Skeletal muscle tissue (tissue), 4 donors: ENCODE results near the gene SPNS2. TPM values are rescaled to one million over a fixed set of nuclear protein-coding genes. Genes with fewer than 3 reads are reported as not detected.
A peak's percentile ranks its signal among the peaks of the same experiment; 100 is the strongest.

ENCODE experiments used
- H3K27ac ChIP-seq: one replicate; pipeline ENCODE4 v1.7.0; 2013; ENCODE audit warnings: mild to moderate bottlenecking, low read depth, low read length, inconsistent platforms
- H3K27me3 ChIP-seq, 3 donors: one replicate each; pipeline ENCODE4 v1.7.0; 2013; ENCODE audit warnings: low read length in 3 of 3; ENCODE audit not compliant: control insufficient read depth in 3 of 3, insufficient read depth in 3 of 3
- H3K36me3 ChIP-seq, 3 donors: one replicate each; pipeline ENCODE4 v1.7.0; 2013; ENCODE audit warnings: low read length in 3 of 3; ENCODE audit not compliant: control insufficient read depth in 3 of 3, insufficient read depth in 3 of 3
- H3K4me1 ChIP-seq, 3 donors: one replicate each; pipeline ENCODE4 v1.7.0; 2013; ENCODE audit warnings: low read length in 3 of 3, mild to moderate bottlenecking in 3 of 3; ENCODE audit not compliant: control insufficient read depth in 3 of 3, insufficient read depth in 3 of 3
- H3K4me3 ChIP-seq, 3 donors: one replicate each; pipeline ENCODE4 v1.7.0; 2013; ENCODE audit warnings: low read length in 3 of 3
- H3K9ac ChIP-seq, 3 donors: one replicate each; pipeline ENCODE4 v1.7.0; 2013; ENCODE audit warnings: low read length in 3 of 3, mild to moderate bottlenecking in 3 of 3, moderate library complexity in 2 of 3, low read depth in 1 of 3
- H3K9me3 ChIP-seq, 3 donors: one replicate each; pipeline ENCODE4 v1.7.0; 2013; ENCODE audit warnings: low read length in 3 of 3; ENCODE audit not compliant: control insufficient read depth in 3 of 3
- total RNA-seq: library from RNA; depleted of rRNA; stranded (reverse); fragments of >200 nt; gene quantifications from one replicate; pipeline ENCODE4 v1.2.3, GENCODE V29; 2014
- donor health status: Osteomylitis.

SPNS2 gene
- total RNA-seq, 1 donor from 2014 or later = 2.6 TPM

GRCh38 chr17:4541328-4542002 lies 42.8 kb downstream of the SPNS2 start:
- H3K4me3 ChIP-seq = peak overlapping the region in 1 of 3 donors; percentile 35
- H3K9me3 ChIP-seq = no peaks in the 10 kb centered on the region
- H3K27ac ChIP-seq = peak overlapping the region; percentile 64

GRCh38 chr17:4542003-4542725 lies 43.5 kb downstream of the SPNS2 start:
- H3K36me3 ChIP-seq = peaks cover 49 to 53% (median 49%) of the 10 kb centered on the region in 3 donors
- peak overlapping the region in 2 of 3 donors; percentile 33 to 45 for H3K9ac ChIP-seq
- peaks cover 26 to 46% (median 29%) of the 10 kb centered on the region in 3 donors for H3K4me1 ChIP-seq
- no peaks in the 10 kb centered on the region for H3K9me3 ChIP-seq
- H3K27me3 ChIP-seq = no peaks in the 10 kb centered on the region
- peak overlapping the region; percentile 64 for H3K27ac ChIP-seq
- H3K4me3 ChIP-seq = no peak overlapping the region

More at GRCh38 chr17:4541328-4542002, 42.8 kb downstream of the SPNS2 start:
- H3K27me3 ChIP-seq = no peaks in the 10 kb centered on the region
- H3K36me3 ChIP-seq = peaks cover 43 to 49% (median 44%) of the 10 kb centered on the region in 3 donors
- peaks cover 29 to 53% (median 36%) of the 10 kb centered on the region in 3 donors for H3K4me1 ChIP-seq
- peak overlapping the region in 2 of 3 donors; percentile 33 to 50 for H3K9ac ChIP-seq

- H3K9ac ChIP-seq = no peak overlapping the region
Measured at GRCh38 chr17:4542726-4543191, 44.1 kb downstream of the SPNS2 start.

DNA sequence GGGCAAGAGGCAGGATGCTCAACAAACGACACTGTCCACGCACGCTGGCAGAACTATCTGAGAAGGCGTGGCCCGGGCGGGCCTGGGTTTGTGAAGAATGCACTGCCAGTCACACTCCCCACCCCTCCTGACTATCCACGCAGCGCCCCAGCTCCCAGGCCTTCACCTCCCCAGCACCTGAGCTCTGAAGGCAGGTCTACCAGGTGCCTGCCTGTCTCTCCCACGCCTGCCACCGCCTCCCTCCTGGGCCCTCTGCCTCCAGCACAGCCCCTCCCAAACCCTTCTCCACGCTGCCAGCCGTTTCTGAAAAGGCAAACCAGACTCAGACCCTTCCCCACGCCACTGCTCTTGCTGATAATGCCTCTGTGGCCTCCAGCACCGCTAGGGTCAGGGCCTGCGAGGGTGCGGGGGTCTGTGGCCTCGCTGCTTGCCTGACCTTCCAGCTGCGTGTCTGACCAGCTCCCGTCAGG lies 44.9 kb downstream of the SPNS2 start:
- H3K27ac ChIP-seq = no peak overlapping the region
- peaks cover 60 to 63% (median 62%) of the 10 kb centered on the region in 3 donors for H3K36me3 ChIP-seq
- H3K4me1 ChIP-seq = peaks cover 14 to 32% (median 17%) of the 10 kb centered on the region in 3 donors
- H3K4me3 ChIP-seq = no peak overlapping the region
- no peak overlapping the region for H3K9ac ChIP-seq
- no peaks in the 10 kb centered on the region for H3K27me3 ChIP-seq
- H3K9me3 ChIP-seq = no peaks in the 10 kb centered on the region

More at GRCh38 chr17:4542726-4543191, 44.1 kb downstream of the SPNS2 start:
- peaks cover 55 to 58% (median 55%) of the 10 kb centered on the region in 3 donors for H3K36me3 ChIP-seq
- H3K27ac ChIP-seq = no peak overlapping the region
- H3K9me3 ChIP-seq = no peaks in the 10 kb centered on the region
- peaks cover 20 to 40% (median 23%) of the 10 kb centered on the region in 3 donors for H3K4me1 ChIP-seq
- H3K27me3 ChIP-seq = no peaks in the 10 kb centered on the region
- no peak overlapping the region for H3K4me3 ChIP-seq

DNA sequence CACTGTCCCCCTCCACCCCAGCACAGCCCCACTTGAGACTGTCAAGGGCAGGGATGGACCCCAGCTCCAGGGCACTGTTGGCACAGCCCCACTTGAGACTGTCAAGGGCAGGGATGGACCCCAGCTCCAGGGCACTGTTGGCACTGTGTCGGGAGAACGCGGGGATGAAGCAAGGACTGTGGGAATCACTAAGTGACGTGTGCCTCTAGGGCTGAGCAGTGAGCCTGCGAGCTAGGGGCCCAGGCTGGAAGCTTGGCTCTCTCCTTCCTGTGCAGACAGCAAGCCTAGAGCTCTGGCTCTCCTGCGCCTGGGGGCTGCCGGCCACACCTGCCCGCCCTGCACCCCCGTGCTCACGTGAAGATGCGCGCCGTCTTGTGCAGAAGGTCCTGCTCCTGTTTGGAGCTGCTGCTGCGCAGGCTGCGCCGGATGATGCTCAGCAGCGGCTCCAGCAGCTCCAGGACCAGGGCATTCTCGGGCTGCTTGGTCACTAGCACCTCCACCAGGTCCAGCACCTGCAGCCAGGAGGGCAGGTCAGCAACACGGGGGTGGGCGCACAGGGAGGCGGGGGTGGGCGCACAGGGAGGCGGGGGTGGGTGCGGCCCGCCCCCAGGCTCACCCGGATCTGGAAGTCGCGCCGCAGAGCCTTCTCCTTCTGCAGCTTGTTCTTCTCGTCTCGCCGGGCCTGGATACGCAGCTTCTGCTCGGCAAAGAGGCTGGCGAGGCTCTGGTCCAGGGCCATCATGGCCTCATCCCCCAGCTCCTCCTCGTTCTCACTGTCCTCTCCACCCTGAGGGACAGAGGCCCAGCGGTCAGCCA lies 45.7 kb downstream of the SPNS2 start:
- peaks cover 14 to 32% (median 17%) of the 10 kb centered on the region in 3 donors for H3K4me1 ChIP-seq

GRCh38 chr17:4544951-4545216 lies 46.2 kb downstream of the SPNS2 start:
- H3K27ac ChIP-seq = peak overlapping the region; percentile 78
- H3K4me1 ChIP-seq = peaks cover 14 to 31% (median 17%) of the 10 kb centered on the region in 3 donors
- peaks cover 59 to 67% (median 65%) of the 10 kb centered on the region in 3 donors for H3K36me3 ChIP-seq
- no peaks in the 10 kb centered on the region for H3K9me3 ChIP-seq
- H3K27me3 ChIP-seq = no peaks in the 10 kb centered on the region
- no peak overlapping the region for H3K9ac ChIP-seq
- peak overlapping the region in 1 of 3 donors; percentile 44 for H3K4me3 ChIP-seq

More for the DNA sequence above, 45.7 kb downstream of the SPNS2 start:
- H3K36me3 ChIP-seq = peaks cover 62 to 66% (median 64%) of the 10 kb centered on the region in 3 donors
- no peak overlapping the region for H3K27ac ChIP-seq
- H3K9ac ChIP-seq = no peak overlapping the region
- peak overlapping the region in 2 of 3 donors; percentile 6 to 44 for H3K4me3 ChIP-seq
- H3K9me3 ChIP-seq = no peaks in the 10 kb centered on the region
- H3K27me3 ChIP-seq = no peaks in the 10 kb centered on the region

DNA sequence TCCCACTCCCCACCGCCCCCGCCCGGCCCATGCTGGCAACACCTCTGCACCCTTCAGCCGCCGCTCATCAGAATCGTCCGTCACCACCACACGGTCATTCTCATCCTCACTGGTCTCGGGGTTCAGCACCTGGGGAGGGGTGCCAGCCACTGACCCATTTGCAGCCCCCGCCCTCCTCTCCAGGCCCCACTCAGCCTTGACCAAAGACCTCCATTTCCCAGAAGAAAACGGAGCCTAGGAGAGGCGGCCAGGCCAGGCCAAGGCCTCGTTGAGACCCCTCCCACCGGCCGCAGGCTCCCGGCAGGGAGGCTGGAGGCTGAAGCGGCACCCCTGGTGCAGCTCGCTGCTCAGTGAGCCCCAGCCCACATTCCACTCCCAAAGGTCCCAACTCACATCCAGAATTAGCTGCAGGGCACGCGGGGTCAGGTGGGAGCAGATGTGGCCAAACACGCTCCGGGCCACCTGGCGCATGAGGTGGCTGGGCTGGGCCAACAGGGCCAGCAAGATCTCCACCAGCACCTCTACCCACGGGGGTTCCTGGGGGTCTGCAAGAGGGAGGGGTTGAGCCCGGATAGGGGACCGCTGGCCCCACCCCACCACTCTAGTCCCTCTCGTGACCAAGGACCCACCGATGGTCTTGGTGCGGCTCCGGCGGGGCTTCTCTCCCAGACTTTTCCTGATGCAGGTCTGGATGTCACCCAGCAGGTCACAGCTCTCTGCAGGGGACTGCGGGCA lies 46.7 kb downstream of the SPNS2 start:
- Histone ChIP-seq H3K9me3 (no peaks in the 10 kb centered on the region), H3K27ac (peak overlapping the region; percentile 78), H3K9ac (no peak overlapping the region), H3K36me3 (peaks cover 59 to 69% (median 66%) of the 10 kb centered on the region in 3 donors), H3K27me3 (no peaks in the 10 kb centered on the region), H3K4me1 (peaks cover 14 to 26% (median 16%) of the 10 kb centered on the region in 3 donors), H3K4me3 (no peak overlapping the region)

GRCh38 chr17:4547118-4547906 lies 48.6 kb downstream of the SPNS2 start:
- no peak overlapping the region for H3K27ac ChIP-seq
- no peaks in the 10 kb centered on the region for H3K9me3 ChIP-seq
- H3K4me3 ChIP-seq = no peak overlapping the region
- no peaks in the 10 kb centered on the region for H3K27me3 ChIP-seq
- peaks cover 70 to 75% (median 74%) of the 10 kb centered on the region in 3 donors for H3K36me3 ChIP-seq
- peaks cover under 1 to 10% (median 2%) of the 10 kb centered on the region in 3 donors for H3K4me1 ChIP-seq
- no peak overlapping the region for H3K9ac ChIP-seq
